Heart left ventricle (tissue), 13 donors: ENCODE results near the gene TXK.

ENCODE experiments used
- POLR2A ChIP-seq, 2 donors: fragments of 450-650 bp; IDR thresholded peaks; one replicate each; pipeline ENCODE4 v1.6.1; 2017; ENCODE audit warnings: antibody characterized with exemption in 2 of 2, mild to moderate bottlenecking in 2 of 2, moderate library complexity in 2 of 2
- TF ChIP-seq, protein P1 (sequence below), 12 donors: fragments of 200-600 bp; sonication (generic) in 4 of 12; IDR thresholded peaks; one replicate each; pipeline versions ENCODE4 v1.5.0 to v1.8.0; 2018 to 2022; ENCODE audit warnings: antibody characterized with exemption in 12 of 12, mild to moderate bottlenecking in 5 of 12
- donor health status: ischemic (EF 13 %, LVEDD 7.1; RV severe dilation, severe dysfunction).
- donor health status: DM: no; HTN: yes; CAD: no.
- donor health status: DM: no; HTN: no; CAD: no.
- donor health status: ischemic (EF 25% LVEDD 6.9; RV normal size, moderate dysfunction).
- donor health status: ischemic (EF 25% LVEDD 5.7; RV mildly dilated, moderate dysfunction).
- donor health status: ischemic (EF 35%, LVEDD 5.7; RV mildly dilated, moderate dysfunction).
- donor health status: nonischemic (EF 11% LVEDD 7.7; RV severe dilation, severe dysfunction).
- donor health status: DM: yes; HTN: yes; CAD: no.
- donor health status: PGD.
- donor health status: ischemic (EF 29% LVEDD 5.4; RV normal size, mild dysfunction).
- donor health status: nonischemic (EF 23%, LVEDD 6.1; RV moderate dilation, normal function).

DNA sequence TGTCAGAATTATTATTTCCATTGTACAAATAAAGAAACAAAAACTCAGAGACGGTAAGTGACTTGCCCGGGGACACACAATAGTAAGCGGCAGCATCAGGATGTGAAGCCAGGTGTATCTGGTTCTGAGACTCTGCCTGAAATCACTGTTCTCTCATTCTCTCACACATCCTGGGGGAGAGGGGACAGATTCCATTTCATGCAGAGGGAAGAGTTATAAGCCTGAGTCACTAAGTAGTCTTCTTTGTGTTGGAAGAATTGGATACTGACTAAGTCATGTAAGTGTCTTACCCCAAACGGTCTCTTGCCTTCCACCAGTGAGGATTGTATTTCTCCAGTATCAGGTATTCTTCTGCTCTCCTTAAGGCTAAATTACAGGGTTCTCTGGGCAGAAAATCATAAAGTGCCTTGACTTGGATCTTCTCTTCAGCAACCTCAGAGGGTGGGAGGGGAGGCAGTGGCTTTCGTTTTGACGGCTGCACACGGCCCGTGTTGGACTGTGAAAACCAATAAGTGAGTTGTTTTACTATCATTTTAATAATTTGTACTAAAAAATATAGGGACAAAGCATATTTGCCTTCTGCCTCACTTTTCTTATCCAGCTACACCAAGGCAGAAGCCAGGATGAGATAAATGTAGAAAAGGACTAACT is 21.9 kb downstream of the TXK start:
- TF ChIP-seq, protein P1, sequence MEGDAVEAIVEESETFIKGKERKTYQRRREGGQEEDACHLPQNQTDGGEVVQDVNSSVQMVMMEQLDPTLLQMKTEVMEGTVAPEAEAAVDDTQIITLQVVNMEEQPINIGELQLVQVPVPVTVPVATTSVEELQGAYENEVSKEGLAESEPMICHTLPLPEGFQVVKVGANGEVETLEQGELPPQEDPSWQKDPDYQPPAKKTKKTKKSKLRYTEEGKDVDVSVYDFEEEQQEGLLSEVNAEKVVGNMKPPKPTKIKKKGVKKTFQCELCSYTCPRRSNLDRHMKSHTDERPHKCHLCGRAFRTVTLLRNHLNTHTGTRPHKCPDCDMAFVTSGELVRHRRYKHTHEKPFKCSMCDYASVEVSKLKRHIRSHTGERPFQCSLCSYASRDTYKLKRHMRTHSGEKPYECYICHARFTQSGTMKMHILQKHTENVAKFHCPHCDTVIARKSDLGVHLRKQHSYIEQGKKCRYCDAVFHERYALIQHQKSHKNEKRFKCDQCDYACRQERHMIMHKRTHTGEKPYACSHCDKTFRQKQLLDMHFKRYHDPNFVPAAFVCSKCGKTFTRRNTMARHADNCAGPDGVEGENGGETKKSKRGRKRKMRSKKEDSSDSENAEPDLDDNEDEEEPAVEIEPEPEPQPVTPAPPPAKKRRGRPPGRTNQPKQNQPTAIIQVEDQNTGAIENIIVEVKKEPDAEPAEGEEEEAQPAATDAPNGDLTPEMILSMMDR (IDR thresholded peaks at IDR 0.05), result no peak
- no peak for TF ChIP-seq POLR2A (IDR thresholded peaks at IDR 0.05)
